ENCODE measurements around the gene PCDHAC2. TPM values are rescaled to one million over a fixed set of nuclear protein-coding genes. Genes with fewer than 3 reads are reported as not detected.

The PCDHAC2 gene
- total and polyA plus RNA-seq, 9 of the 15 experiments (the other 6 are each of a cell fraction or from before 2014, with no cell fraction given): 0.03 TPM; not detected in 8

- no peak overlapping the region for H3K4me2 ChIP-seq (ENCODE audit: insufficient read depth, low read length)
- TF ChIP-seq TFAP4 (CRISPR knock-in tag; IDR thresholded peaks at IDR 0.05; ENCODE audit: borderline replicate concordance) (no peak), KDM1A (IDR thresholded peaks at IDR 0.05) (no peak), ZNF76 (CRISPR knock-in tag; IDR thresholded peaks at IDR 0.05; ENCODE audit: borderline replicate concordance) (no peak), CTCFL (IDR thresholded peaks at IDR 0.05; ENCODE audit: borderline replicate concordance, insufficient read depth, low read depth, low read length, poor library complexity, severe bottlenecking) (peak; percentile 48), CTCF (IDR thresholded peaks at IDR 0.05 in 2 of 3, conservative IDR thresholded peaks at IDR 0.05 in 1 of 3; ENCODE audit: insufficient read depth in 2 of 3, low read depth in 1 of 3, low read length in 3 of 3) (peak in 2 of 3 experiments; percentile 25 to 39; a peak in 1 of 6 replicates), FOSL1 (tag; conservative IDR thresholded peaks at IDR 0.05) (no peak), E2F6 (IDR thresholded peaks at IDR 0.05; ENCODE audit: borderline replicate concordance in 1 of 2, extremely low read depth in 1 of 2, insufficient read depth in 1 of 2, insufficient read length in 1 of 2, low read depth in 1 of 2, low read length in 1 of 2, poor library complexity in 1 of 2, severe bottlenecking in 1 of 2) (peak in 1 of 2 experiments; percentile 31), NFATC3 (IDR thresholded peaks at IDR 0.05) (no peak), BRD9 (IDR thresholded peaks at IDR 0.05; ENCODE audit: low read depth, partially characterized antibody) (no peak), POLR2B (IDR thresholded peaks at IDR 0.05; ENCODE audit: low read depth, partially characterized antibody) (no peak), ZNF232 (CRISPR knock-in tag; IDR thresholded peaks at IDR 0.05) (no peak), NR4A1 (CRISPR knock-in tag; IDR thresholded peaks at IDR 0.05) (no peak), NR4A1 (tag; IDR thresholded peaks at IDR 0.05) (no peak), KAT7 (CRISPR knock-in tag; IDR thresholded peaks at IDR 0.05; ENCODE audit: borderline replicate concordance) (no peak)
Measured at GRCh38 chr5:140926443-140927227, 39.6 kb upstream of the PCDHAC2 start.

More at GRCh38 chr5:140926443-140927227, 39.6 kb upstream of the PCDHAC2 start:
- Histone ChIP-seq H2AFZ (ENCODE audit: low read depth, low read length) (no peak overlapping the region), H3K4me1 (replicated peaks in 1 of 2; ENCODE audit: control insufficient read depth in 2 of 2, insufficient read depth in 2 of 2, low read length in 2 of 2) (peaks cover 0 to 12% of the 10 kb centered on the region in 2 experiments; a peak in 1 of 5 replicates), H3K9me3 (replicated peaks; ENCODE audit: control insufficient read depth, insufficient read depth, low read depth, low read length) (no peaks in the 10 kb centered on the region), H3K4me3 (no peak overlapping the region), H3K9me1 (ENCODE audit: control insufficient read depth, insufficient read depth, low read length) (no peaks in the 10 kb centered on the region), H3K79me2 (ENCODE audit: control insufficient read depth, insufficient read depth, low read length) (no peaks in the 10 kb centered on the region), H3K9ac (ENCODE audit: insufficient read depth in 1 of 2, low read depth in 2 of 2, low read length in 2 of 2) (no peak overlapping the region), H3K27ac (ENCODE audit: extremely low read depth, low read depth, low read length) (no peak overlapping the region), H3K36me3 (ENCODE audit: control insufficient read depth, insufficient read depth, low read length) (no peaks in the 10 kb centered on the region), H4K20me1 (replicated peaks; ENCODE audit: control insufficient read depth, insufficient read depth, low read length) (no peaks in the 10 kb centered on the region), H3K27me3 (ENCODE audit: control insufficient read depth in 2 of 2, insufficient read depth in 2 of 2, low read length in 2 of 2) (peaks cover 0 to 12% of the 10 kb centered on the region in 2 experiments; a peak in 1 of 5 replicates)
- ChIA-PET POLR2A (no interaction called here), CTCF (ENCODE audit: low intra/inter-chr PET ratio) (no interaction called here)
- intact Hi-C loops (cut with micrococcal nuclease) (no loop called here), in situ Hi-C loops (cut with MboI) (no loop called here)
- peak; percentile 91 for ATAC-seq
- peak in 3 of 4 experiments; percentile 11 to 18 (median 13) for DNase-seq (ENCODE audit: extremely low read depth in 1 of 4, low spot score in 3 of 4)
- FAIRE-seq: no peak
- no TSS peak for BruUV-seq (replicated peaks)
- WGBS (ENCODE audit: insufficient coverage, low coverage, missing lambda C conversion rate): 22% methylated on average over 43 of the region's 74 CpGs

Data from K562 (cell line).